Esophagus muscularis mucosa (tissue), 4 donors: ENCODE measurements around the gene IL1RL2. TPM values are rescaled to one million over a fixed set of nuclear protein-coding genes. Genes with fewer than 3 reads are reported as not detected.
A peak's percentile ranks its signal among the peaks of the same experiment; 100 is the strongest.

Experiments
- DNase-seq: peaks from one replicate; pipeline ENCODE4 v3.0.0-alpha.2; 2017; ENCODE audit errors: extremely low spot score
- H3K27ac ChIP-seq, 4 donors: fragments of 200-600 bp; sonication (generic); replicated peaks in 1 of 4; 1 replicate in 3 of 4; 2 replicates in 1 of 4; pipeline ENCODE4 v1.5.1; 2016 to 2019; ENCODE audit warnings: mild to moderate bottlenecking in 1 of 4
- H3K27me3 ChIP-seq, 4 donors: fragments of 200-600 bp; sonication (generic); one replicate each; pipeline versions ENCODE4 v1.5.1 to v1.6.0; 2016 to 2019
- H3K36me3 ChIP-seq, 4 donors: fragments of 200-600 bp; sonication (generic); one replicate each; pipeline ENCODE4 v1.5.1; 2016 to 2019
- H3K4me1 ChIP-seq, 4 donors: fragments of 200-600 bp; sonication (generic); one replicate each; pipeline ENCODE4 v1.5.1; 2016 to 2019
- H3K4me3 ChIP-seq, 4 donors: fragments of 200-600 bp; sonication (generic); 1 replicate in 2 of 4; 2 replicates in 2 of 4; pipeline ENCODE4 v1.5.1; 2016 to 2019; ENCODE audit warnings: mild to moderate bottlenecking in 4 of 4, moderate library complexity in 1 of 4
- H3K9me3 ChIP-seq, 4 donors: fragments of 200-600 bp; sonication (generic); 1 replicate in 3 of 4; 2 replicates in 1 of 4; pipeline ENCODE4 v1.5.1; 2016 to 2019
- CTCF ChIP-seq, 3 experiments: fragments of 200-600 bp in 2 of 3; fragments of 450-650 bp in 1 of 3; sonication (generic) in 2 of 3; IDR thresholded peaks; one replicate each; pipeline ENCODE4 v1.5.1; 2017 to 2019; ENCODE audit warnings: antibody characterized with exemption in 3 of 3, mild to moderate bottlenecking in 2 of 3, moderate library complexity in 1 of 3
- EP300 ChIP-seq: sonication (generic); formaldehyde crosslinking; IDR thresholded peaks from one replicate; pipeline ENCODE4 v1.6.1; 2017; ENCODE audit warnings: antibody characterized with exemption
- POLR2A ChIP-seq: fragments of 450-650 bp; IDR thresholded peaks from one replicate; pipeline ENCODE4 v1.6.1; 2017; ENCODE audit warnings: antibody characterized with exemption, moderate library complexity, mild to moderate bottlenecking, low read depth
- POLR2AphosphoS5 ChIP-seq, 2 donors: sonication (generic); formaldehyde crosslinking; IDR thresholded peaks; one replicate each; pipeline ENCODE4 v1.6.1; 2017; ENCODE audit warnings: antibody characterized with exemption in 2 of 2
- WGBS: methylation state at CpG from one replicate; pipeline ENCODE4 v1.1.5; 2018; 5-methylcytosine and 5-hydroxymethylcytosine counted together
- intact Hi-C: fragments of 100-400 bp; cut with DNase I; formaldehyde crosslinking; loops from one replicate; pipeline ENCODE4 v1.15.1; 2023
- total RNA-seq, 4 donors: library from RNA; depleted of rRNA; stranded (reverse); fragments of >200 nt; gene quantifications; one replicate each; pipeline versions ENCODE4 v1.1.0 to v1.2.1, GENCODE V29; 2016

IL1RL2 gene
- total RNA-seq, 4 donors from 2014 or later: 0.19 to 0.92 (median 0.66) TPM; not detected in 1

GRCh38 chr2:102187496-102188150 lies 800 bp downstream of the IL1RL2 start:
- intact Hi-C loops: loop anchor here (5.0 kb wide), 2 partner anchors 35 to 55 kb away; no protein-coding TSS in a partner anchor
- 15% methylated on average over 44 of the region's 50 CpGs for WGBS
- no peak for DNase-seq
- Histone ChIP-seq H3K9me3 (no peaks in the 10 kb centered on the region), H3K36me3 (no peaks in the 10 kb centered on the region), H3K4me3 (peak overlapping the region; percentile 56 to 61 (median 58)), H3K27me3 (peaks cover 0 to 12% (median 0%) of the 10 kb centered on the region in 4 donors), H3K27ac (peak overlapping the region; percentile 42 to 48 (median 46)), H3K4me1 (peaks cover 6 to 16% (median 14%) of the 10 kb centered on the region in 4 donors)
- TF ChIP-seq POLR2AphosphoS5 (IDR thresholded peaks at IDR 0.05): no peak
- TF ChIP-seq CTCF (IDR thresholded peaks at IDR 0.05): peak; percentile 15 to 44 (median 16)

GRCh38 chr2:102190430-102191107 lies 3.7 kb downstream of the IL1RL2 start:
- Histone ChIP-seq H3K36me3 (no peaks in the 10 kb centered on the region), H3K27me3 (peaks cover 0 to 12% (median 0%) of the 10 kb centered on the region in 4 donors), H3K9me3 (no peaks in the 10 kb centered on the region), H3K4me3 (no peak overlapping the region), H3K4me1 (peaks cover 6 to 16% (median 14%) of the 10 kb centered on the region in 4 donors), H3K27ac (no peak overlapping the region)
- 89% methylated on average over 10 of the region's 10 CpGs for WGBS
- TF ChIP-seq CTCF (IDR thresholded peaks at IDR 0.05) (no peak), EP300 (no peak), POLR2A (no peak), POLR2AphosphoS5 (IDR thresholded peaks at IDR 0.05) (no peak)
- intact Hi-C loops: no loop called here
- DNase-seq: no peak

- intact Hi-C loops: no loop called here
- 100% methylated on average over 1 of the region's 1 CpG for WGBS
- TF ChIP-seq CTCF (IDR thresholded peaks at IDR 0.05) (no peak), POLR2AphosphoS5 (IDR thresholded peaks at IDR 0.05) (no peak), POLR2A (no peak), EP300 (no peak)
- peaks cover 0 to 12% (median 0%) of the 10 kb centered on the region in 4 donors for H3K27me3 ChIP-seq
- no peak for DNase-seq
- H3K4me3 ChIP-seq: no peak overlapping the region
- peaks cover 6 to 16% (median 14%) of the 10 kb centered on the region in 4 donors for H3K4me1 ChIP-seq
- no peaks in the 10 kb centered on the region for H3K9me3 ChIP-seq
- no peak overlapping the region for H3K27ac ChIP-seq
- H3K36me3 ChIP-seq: no peaks in the 10 kb centered on the region
Measured at GRCh38 chr2:102191501-102191900, 4.7 kb downstream of the IL1RL2 start.

GRCh38 chr2:102193074-102193473 lies 6.3 kb downstream of the IL1RL2 start:
- DNase-seq: no peak
- Histone ChIP-seq H3K27ac (no peak overlapping the region), H3K9me3 (no peaks in the 10 kb centered on the region), H3K27me3 (no peaks in the 10 kb centered on the region), H3K4me1 (peaks cover 0 to under 1% (median under 1%) of the 10 kb centered on the region in 4 donors), H3K36me3 (no peaks in the 10 kb centered on the region), H3K4me3 (no peak overlapping the region)
- no peak for TF ChIP-seq POLR2A
- no peak for TF ChIP-seq EP300
- TF ChIP-seq POLR2AphosphoS5 (IDR thresholded peaks at IDR 0.05): no peak
- no peak for TF ChIP-seq CTCF (IDR thresholded peaks at IDR 0.05)
- intact Hi-C loops: no loop called here
- 78% methylated on average over 1 of the region's 1 CpG for WGBS
